ENCODE data around the gene STAMBPL1. TPM values are rescaled to one million over a fixed set of nuclear protein-coding genes. Genes with fewer than 3 reads are reported as not detected.

Gene STAMBPL1
- total RNA-seq, 1 donor from 2014 or later, result 6.8 TPM

DNA sequence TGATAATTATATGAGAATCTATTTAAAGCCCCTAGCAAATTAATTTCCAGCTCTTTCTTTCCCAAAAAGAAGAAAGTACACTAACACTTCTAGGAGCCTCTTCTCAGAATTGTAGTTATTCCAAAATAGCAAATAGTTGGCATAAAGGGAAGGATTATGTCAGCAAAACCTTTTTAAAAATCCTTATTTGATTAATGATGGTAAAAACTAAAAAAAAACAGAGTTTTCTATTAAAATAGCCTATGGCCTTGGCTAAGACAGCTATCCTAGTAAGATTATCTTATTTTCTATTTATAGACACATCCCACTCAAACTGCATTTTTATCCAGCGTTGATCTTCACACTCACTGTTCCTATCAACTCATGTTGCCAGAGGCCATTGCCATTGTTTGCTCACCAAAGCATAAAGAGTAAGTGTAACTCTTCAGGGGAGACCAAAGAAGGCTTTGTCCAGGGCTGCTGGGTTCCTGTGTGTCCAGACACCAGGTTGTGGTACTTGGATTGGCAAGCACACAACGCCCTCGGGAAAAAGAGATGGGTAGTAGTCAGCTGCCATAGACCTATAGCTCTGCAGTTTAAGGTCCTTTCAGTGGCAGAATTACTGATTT lies 41.0 kb downstream of the STAMBPL1 start:
- TF ChIP-seq, protein P1, sequence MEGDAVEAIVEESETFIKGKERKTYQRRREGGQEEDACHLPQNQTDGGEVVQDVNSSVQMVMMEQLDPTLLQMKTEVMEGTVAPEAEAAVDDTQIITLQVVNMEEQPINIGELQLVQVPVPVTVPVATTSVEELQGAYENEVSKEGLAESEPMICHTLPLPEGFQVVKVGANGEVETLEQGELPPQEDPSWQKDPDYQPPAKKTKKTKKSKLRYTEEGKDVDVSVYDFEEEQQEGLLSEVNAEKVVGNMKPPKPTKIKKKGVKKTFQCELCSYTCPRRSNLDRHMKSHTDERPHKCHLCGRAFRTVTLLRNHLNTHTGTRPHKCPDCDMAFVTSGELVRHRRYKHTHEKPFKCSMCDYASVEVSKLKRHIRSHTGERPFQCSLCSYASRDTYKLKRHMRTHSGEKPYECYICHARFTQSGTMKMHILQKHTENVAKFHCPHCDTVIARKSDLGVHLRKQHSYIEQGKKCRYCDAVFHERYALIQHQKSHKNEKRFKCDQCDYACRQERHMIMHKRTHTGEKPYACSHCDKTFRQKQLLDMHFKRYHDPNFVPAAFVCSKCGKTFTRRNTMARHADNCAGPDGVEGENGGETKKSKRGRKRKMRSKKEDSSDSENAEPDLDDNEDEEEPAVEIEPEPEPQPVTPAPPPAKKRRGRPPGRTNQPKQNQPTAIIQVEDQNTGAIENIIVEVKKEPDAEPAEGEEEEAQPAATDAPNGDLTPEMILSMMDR (IDR thresholded peaks at IDR 0.05), result no peak
- Histone ChIP-seq H3K27me3 (no peaks in the 10 kb centered on the region), H3K36me3 (no peaks in the 10 kb centered on the region), H3K4me3 (no peak overlapping the region), H3K27ac (no peak overlapping the region), H3K4me1 (no peaks in the 10 kb centered on the region), H3K9me3 (no peaks in the 10 kb centered on the region)
- intact Hi-C loops (cut with DNase I), result no loop called here
- DNase-seq (no peak), ATAC-seq (no peak)

DNA sequence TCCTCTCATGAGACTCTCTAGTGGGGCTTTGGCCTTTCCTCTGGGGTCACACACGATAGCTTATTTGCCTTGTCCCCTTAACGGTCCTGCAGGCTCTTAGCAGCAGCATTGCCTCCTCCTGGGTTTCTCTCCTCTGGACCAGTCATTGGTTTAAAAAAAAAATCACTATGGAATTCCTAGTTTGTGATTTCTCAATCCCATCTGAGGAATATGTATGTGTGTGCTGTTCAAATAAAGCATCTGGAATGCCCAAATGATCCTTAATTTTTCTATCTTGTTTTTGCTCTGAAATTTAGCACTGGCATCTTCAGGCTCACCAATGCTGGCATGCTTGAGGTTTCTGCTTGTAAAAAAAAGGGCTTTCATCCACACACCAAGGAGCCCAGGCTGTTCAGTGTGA lies 42.0 kb downstream of the STAMBPL1 start:
- Histone ChIP-seq H3K9me3 (no peaks in the 10 kb centered on the region), H3K27me3 (no peaks in the 10 kb centered on the region), H3K4me1 (no peaks in the 10 kb centered on the region), H3K27ac (no peak overlapping the region), H3K4me3 (no peak overlapping the region), H3K36me3 (no peaks in the 10 kb centered on the region)
- TF ChIP-seq, protein P1 (IDR thresholded peaks at IDR 0.05), result no peak
- intact Hi-C loops (cut with DNase I), result no loop called here
- ATAC-seq, result no peak
- DNase-seq, result no peak

DNA sequence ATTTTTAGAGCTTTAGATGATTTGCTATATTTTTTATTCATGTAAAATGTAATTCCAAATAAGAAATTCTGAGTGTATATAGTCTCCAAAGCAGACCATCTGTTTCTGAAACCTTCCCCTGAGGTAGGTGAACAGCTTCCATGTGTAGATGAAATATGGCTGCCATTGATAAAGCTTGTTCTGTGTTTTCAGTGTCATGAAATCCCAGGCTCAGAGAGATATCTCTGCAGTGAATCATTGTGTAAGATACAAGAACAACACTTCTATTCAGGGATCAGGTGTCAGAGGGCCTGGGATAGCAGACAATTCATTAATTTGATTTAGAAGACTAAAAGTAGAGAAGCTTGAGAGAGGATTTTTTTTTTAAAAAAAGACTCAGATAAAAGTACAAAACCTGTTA lies 43.5 kb downstream of the STAMBPL1 start:
- H3K9me3 ChIP-seq, result no peaks in the 10 kb centered on the region
- H3K4me1 ChIP-seq, result no peaks in the 10 kb centered on the region
- no peaks in the 10 kb centered on the region for H3K27me3 ChIP-seq
- intact Hi-C loops (cut with DNase I), result no loop called here
- H3K4me3 ChIP-seq, result no peak overlapping the region
- H3K27ac ChIP-seq, result no peak overlapping the region
- ATAC-seq, result no peak
- H3K36me3 ChIP-seq, result no peaks in the 10 kb centered on the region
- DNase-seq, result no peak
- TF ChIP-seq, protein P1 (IDR thresholded peaks at IDR 0.05), result no peak

DNA sequence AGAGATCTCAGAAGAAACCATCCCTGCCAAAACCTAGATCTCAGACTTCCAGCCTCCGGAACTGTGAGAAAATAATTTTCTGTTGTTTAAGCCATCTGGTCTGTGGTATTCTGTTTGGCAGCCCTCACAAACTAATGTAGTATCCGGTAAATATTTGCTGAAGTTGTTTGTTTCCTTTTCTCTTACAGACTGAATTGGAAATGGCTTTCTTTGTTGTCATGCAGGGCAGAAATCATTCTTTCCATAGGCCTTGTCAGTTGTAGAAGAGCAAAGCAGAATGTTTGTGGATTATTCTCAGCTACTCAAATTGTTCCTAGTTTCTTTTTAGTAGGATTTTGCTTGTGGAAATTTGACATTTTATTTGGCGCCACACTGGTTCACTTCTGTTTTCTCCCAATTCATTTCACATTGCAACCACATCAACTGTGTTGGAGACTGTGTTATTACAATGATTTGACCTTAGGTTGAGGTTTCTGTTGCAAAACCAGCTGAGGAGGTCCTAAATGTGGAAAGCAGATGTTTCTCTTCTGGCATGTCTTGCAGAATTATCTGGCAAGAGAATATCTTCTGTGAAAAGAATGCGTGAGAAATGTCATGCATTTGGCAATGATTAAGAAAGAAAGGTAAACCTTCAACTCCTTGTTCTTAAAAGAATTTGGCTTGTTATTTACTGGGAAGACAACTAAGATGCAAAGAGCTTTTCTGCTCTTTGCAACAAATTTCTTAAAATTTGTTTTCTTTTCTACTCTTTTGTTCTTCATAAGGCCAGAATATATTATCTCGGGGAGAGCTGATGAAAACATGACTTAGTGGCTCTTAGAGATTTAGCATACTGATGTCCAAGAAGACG lies 46.7 kb downstream of the STAMBPL1 start:
- Histone ChIP-seq H3K4me3 (no peak overlapping the region), H3K36me3 (no peaks in the 10 kb centered on the region), H3K4me1 (no peaks in the 10 kb centered on the region), H3K9me3 (no peaks in the 10 kb centered on the region), H3K27me3 (no peaks in the 10 kb centered on the region), H3K27ac (no peak overlapping the region)
- DNase-seq (no peak), ATAC-seq (peak; percentile 45)
- intact Hi-C loops (cut with DNase I), result no loop called here
- TF ChIP-seq, protein P1 (IDR thresholded peaks at IDR 0.05), result no peak

DNA sequence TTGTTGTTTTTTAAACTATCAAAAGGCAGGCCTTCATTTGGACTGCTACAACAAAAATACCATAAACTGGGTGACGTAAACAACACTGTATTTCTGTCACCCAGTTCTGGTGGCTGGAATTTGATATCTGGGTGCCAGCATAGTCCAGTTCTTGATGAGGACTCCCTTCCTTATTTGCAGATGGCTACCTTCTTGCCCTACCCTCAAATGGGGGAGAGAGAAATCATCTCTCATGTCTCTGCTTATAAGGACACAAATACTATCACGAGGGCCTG lies 47.3 kb downstream of the STAMBPL1 start:
- Histone ChIP-seq H3K36me3 (no peaks in the 10 kb centered on the region), H3K27ac (no peak overlapping the region), H3K27me3 (no peaks in the 10 kb centered on the region), H3K4me1 (peaks cover 4% of the 10 kb centered on the region), H3K9me3 (no peaks in the 10 kb centered on the region), H3K4me3 (no peak overlapping the region)
- DNase-seq (no peak), ATAC-seq (no peak)
- TF ChIP-seq, protein P1 (IDR thresholded peaks at IDR 0.05), result no peak
- intact Hi-C loops (cut with DNase I), result no loop called here

Measured in upper lobe of right lung (tissue), 1 donor.